SK-N-SH (cell line): ENCODE results near the gene FAM118A.

Source experiments
- CHD2 ChIP-seq: fragments of 150-350 bp; IDR thresholded peaks from 2 replicates; pipeline ENCODE4 v1.6.1; 2018; ENCODE audit warnings: low read length; ENCODE audit not compliant: partially characterized antibody
- EP300 ChIP-seq, 2 experiments: IDR thresholded peaks; 2 replicates each; pipeline versions ENCODE4 v1.4.0 to v1.6.1; 2012; ENCODE audit warnings: borderline replicate concordance in 1 of 2, low read depth in 1 of 2, low read length in 1 of 2
- EZH2phosphoT487 ChIP-seq: fragments of 200-600 bp; sonication (generic); IDR thresholded peaks from 2 replicates; pipeline ENCODE4 v1.6.1; 2017; ENCODE audit warnings: low read depth, mixed run types, mild to moderate bottlenecking, antibody characterized with exemption, moderate library complexity, borderline replicate concordance
- FOSL2 ChIP-seq: IDR thresholded peaks from 2 replicates; pipeline ENCODE4 v1.4.0; 2012; ENCODE audit warnings: low read depth, mild to moderate bottlenecking, moderate library complexity, borderline replicate concordance
- GABPA ChIP-seq: IDR thresholded peaks from 2 replicates; pipeline ENCODE4 v1.4.0; 2012; ENCODE audit warnings: low read depth, mild to moderate bottlenecking
- GATA2 ChIP-seq: sonication (generic); formaldehyde crosslinking; IDR thresholded peaks from 2 replicates; pipeline ENCODE4 v1.5.0; 2020; ENCODE audit warnings: mild to moderate bottlenecking, missing genetic modification reagents
- JUND ChIP-seq: IDR thresholded peaks from 2 replicates; pipeline ENCODE4 v1.4.0; 2012
- NFIC ChIP-seq: IDR thresholded peaks from 2 replicates; pipeline ENCODE4 v1.4.0; 2012; ENCODE audit warnings: borderline replicate concordance
- POLR2AphosphoS5 ChIP-seq: IDR thresholded peaks from 2 replicates; pipeline ENCODE4 v1.6.1; 2012; ENCODE audit warnings: low read depth, low read length
- RAD21 ChIP-seq: IDR thresholded peaks from 2 replicates; pipeline ENCODE4 v1.6.1; 2012; ENCODE audit warnings: mild to moderate bottlenecking, low read length
- TF ChIP-seq, protein P1 (sequence below): fragments of 200-600 bp; sonication (generic); IDR thresholded peaks from 2 replicates; pipeline ENCODE4 v1.6.1; 2017; ENCODE audit warnings: antibody characterized with exemption, mild to moderate bottlenecking, moderate library complexity
- TF ChIP-seq, protein P2 (sequence below): IDR thresholded peaks from 2 replicates; pipeline ENCODE4 v1.6.1; 2012; ENCODE audit warnings: mild to moderate bottlenecking, low read depth, low read length, moderate library complexity
- TF ChIP-seq, protein P3 (sequence below): fragments of 150-350 bp; IDR thresholded peaks from 2 replicates; pipeline ENCODE4 v1.6.1; 2017; ENCODE audit warnings: antibody characterized with exemption, low read length, low read depth, borderline replicate concordance
- TF ChIP-seq, protein P4 (sequence below): IDR thresholded peaks from 2 replicates; pipeline ENCODE4 v1.4.0; 2012; ENCODE audit warnings: low read depth

DNA sequence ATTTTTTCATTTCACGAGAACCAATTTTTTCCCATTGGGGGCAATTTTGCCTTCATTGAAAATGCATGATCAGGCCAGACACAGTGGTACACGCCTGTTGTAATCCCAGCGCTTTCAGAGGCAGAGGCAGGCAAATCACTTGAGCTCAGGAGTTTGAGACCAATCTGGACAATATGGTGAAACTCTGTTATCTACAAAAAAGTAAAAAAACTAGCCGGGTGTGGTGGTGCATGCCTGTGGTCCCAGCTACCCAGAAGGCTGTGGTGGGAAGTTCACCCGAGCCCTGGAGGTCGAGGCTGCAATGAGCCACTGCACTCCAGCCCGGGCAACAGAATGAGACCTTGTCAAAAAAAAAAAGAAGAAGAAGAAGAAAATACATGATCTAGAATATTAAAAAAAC, 44.2 kb upstream of the FAM118A start:
- TF ChIP-seq EP300 (IDR thresholded peaks at IDR 0.05; ENCODE audit: borderline replicate concordance in 1 of 2, low read depth in 1 of 2, low read length in 1 of 2) = no peak
- no peak for TF ChIP-seq FOSL2
- TF ChIP-seq POLR2AphosphoS5 = no peak
- TF ChIP-seq, protein P1, sequence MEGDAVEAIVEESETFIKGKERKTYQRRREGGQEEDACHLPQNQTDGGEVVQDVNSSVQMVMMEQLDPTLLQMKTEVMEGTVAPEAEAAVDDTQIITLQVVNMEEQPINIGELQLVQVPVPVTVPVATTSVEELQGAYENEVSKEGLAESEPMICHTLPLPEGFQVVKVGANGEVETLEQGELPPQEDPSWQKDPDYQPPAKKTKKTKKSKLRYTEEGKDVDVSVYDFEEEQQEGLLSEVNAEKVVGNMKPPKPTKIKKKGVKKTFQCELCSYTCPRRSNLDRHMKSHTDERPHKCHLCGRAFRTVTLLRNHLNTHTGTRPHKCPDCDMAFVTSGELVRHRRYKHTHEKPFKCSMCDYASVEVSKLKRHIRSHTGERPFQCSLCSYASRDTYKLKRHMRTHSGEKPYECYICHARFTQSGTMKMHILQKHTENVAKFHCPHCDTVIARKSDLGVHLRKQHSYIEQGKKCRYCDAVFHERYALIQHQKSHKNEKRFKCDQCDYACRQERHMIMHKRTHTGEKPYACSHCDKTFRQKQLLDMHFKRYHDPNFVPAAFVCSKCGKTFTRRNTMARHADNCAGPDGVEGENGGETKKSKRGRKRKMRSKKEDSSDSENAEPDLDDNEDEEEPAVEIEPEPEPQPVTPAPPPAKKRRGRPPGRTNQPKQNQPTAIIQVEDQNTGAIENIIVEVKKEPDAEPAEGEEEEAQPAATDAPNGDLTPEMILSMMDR = no peak
- no peak for TF ChIP-seq CHD2
- no peak for TF ChIP-seq NFIC
- TF ChIP-seq JUND = no peak
- TF ChIP-seq GABPA = no peak
- TF ChIP-seq RAD21 = no peak
- TF ChIP-seq, protein P2, sequence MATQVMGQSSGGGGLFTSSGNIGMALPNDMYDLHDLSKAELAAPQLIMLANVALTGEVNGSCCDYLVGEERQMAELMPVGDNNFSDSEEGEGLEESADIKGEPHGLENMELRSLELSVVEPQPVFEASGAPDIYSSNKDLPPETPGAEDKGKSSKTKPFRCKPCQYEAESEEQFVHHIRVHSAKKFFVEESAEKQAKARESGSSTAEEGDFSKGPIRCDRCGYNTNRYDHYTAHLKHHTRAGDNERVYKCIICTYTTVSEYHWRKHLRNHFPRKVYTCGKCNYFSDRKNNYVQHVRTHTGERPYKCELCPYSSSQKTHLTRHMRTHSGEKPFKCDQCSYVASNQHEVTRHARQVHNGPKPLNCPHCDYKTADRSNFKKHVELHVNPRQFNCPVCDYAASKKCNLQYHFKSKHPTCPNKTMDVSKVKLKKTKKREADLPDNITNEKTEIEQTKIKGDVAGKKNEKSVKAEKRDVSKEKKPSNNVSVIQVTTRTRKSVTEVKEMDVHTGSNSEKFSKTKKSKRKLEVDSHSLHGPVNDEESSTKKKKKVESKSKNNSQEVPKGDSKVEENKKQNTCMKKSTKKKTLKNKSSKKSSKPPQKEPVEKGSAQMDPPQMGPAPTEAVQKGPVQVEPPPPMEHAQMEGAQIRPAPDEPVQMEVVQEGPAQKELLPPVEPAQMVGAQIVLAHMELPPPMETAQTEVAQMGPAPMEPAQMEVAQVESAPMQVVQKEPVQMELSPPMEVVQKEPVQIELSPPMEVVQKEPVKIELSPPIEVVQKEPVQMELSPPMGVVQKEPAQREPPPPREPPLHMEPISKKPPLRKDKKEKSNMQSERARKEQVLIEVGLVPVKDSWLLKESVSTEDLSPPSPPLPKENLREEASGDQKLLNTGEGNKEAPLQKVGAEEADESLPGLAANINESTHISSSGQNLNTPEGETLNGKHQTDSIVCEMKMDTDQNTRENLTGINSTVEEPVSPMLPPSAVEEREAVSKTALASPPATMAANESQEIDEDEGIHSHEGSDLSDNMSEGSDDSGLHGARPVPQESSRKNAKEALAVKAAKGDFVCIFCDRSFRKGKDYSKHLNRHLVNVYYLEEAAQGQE = no peak
- TF ChIP-seq, protein P3, sequence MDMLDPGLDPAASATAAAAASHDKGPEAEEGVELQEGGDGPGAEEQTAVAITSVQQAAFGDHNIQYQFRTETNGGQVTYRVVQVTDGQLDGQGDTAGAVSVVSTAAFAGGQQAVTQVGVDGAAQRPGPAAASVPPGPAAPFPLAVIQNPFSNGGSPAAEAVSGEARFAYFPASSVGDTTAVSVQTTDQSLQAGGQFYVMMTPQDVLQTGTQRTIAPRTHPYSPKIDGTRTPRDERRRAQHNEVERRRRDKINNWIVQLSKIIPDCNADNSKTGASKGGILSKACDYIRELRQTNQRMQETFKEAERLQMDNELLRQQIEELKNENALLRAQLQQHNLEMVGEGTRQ = no peak
- TF ChIP-seq, protein P4, sequence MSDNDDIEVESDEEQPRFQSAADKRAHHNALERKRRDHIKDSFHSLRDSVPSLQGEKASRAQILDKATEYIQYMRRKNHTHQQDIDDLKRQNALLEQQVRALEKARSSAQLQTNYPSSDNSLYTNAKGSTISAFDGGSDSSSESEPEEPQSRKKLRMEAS = no peak
- TF ChIP-seq GATA2 (CRISPR knock-in tag) = no peak
- no peak for TF ChIP-seq EZH2phosphoT487
